ENCODE results near the gene CYTH4.

GRCh38 chr22:37338539-37339246 is 56.4 kb downstream of the CYTH4 start:
- TF ChIP-seq, protein P1, sequence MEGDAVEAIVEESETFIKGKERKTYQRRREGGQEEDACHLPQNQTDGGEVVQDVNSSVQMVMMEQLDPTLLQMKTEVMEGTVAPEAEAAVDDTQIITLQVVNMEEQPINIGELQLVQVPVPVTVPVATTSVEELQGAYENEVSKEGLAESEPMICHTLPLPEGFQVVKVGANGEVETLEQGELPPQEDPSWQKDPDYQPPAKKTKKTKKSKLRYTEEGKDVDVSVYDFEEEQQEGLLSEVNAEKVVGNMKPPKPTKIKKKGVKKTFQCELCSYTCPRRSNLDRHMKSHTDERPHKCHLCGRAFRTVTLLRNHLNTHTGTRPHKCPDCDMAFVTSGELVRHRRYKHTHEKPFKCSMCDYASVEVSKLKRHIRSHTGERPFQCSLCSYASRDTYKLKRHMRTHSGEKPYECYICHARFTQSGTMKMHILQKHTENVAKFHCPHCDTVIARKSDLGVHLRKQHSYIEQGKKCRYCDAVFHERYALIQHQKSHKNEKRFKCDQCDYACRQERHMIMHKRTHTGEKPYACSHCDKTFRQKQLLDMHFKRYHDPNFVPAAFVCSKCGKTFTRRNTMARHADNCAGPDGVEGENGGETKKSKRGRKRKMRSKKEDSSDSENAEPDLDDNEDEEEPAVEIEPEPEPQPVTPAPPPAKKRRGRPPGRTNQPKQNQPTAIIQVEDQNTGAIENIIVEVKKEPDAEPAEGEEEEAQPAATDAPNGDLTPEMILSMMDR (IDR thresholded peaks at IDR 0.05) = no peak
- no peak for TF ChIP-seq POLR2A (IDR thresholded peaks at IDR 0.05)

All from lower leg skin (tissue), 3 donors.